Pancreas (tissue), 10 donors: Measurements from ENCODE around the gene POLA1. TPM values are rescaled to one million over a fixed set of nuclear protein-coding genes. Genes with fewer than 3 reads are reported as not detected.

ENCODE experiments used
- ATAC-seq, 4 donors: fragments of 200-7000 bp; cut with Tn5 transposase; one replicate each; pipeline versions ENCODE4 v1.8.0 to v1.9.1; 2020; ENCODE audit warnings: mild to moderate bottlenecking in 4 of 4, moderate library complexity in 4 of 4
- DNase-seq, 6 donors: peaks; one replicate each; pipeline ENCODE4 v3.0.0-alpha.2; 2020
- FAIRE-seq: peaks from 2 replicates; lab custom pipeline; 2012; peaks lifted over from hg19 to GRCh38; lab: Jason Lieb, UNC
- H3K27ac ChIP-seq, 4 donors: fragments of 200-600 bp; sonication (generic); 1 replicate in 3 of 4; 2 replicates in 1 of 4; pipeline versions ENCODE4 v1.5.0 to v1.8.0; 2020
- H3K27me3 ChIP-seq, 4 donors: fragments of 200-600 bp; one replicate each; pipeline ENCODE4 v1.8.0; 2021
- H3K36me3 ChIP-seq, 3 donors: fragments of 200-600 bp; sonication (generic) in 1 of 3; one replicate each; pipeline versions ENCODE4 v1.5.0 to v1.8.0; 2020 to 2021
- H3K4me1 ChIP-seq, 3 donors: fragments of 200-600 bp; one replicate each; pipeline ENCODE4 v1.8.0; 2021
- H3K4me3 ChIP-seq, 4 donors: fragments of 200-600 bp; sonication (generic) in 2 of 4; one replicate each; pipeline versions ENCODE4 v1.5.0 to v1.8.0; 2020 to 2021
- H3K9me3 ChIP-seq, 4 donors: fragments of 200-600 bp; one replicate each; pipeline ENCODE4 v1.8.0; 2021
- CTCF ChIP-seq, 4 donors: fragments of 200-600 bp; sonication (generic) in 3 of 4; IDR thresholded peaks; one replicate each; pipeline versions ENCODE4 v1.5.0 to v1.8.0; 2021; ENCODE audit warnings: antibody characterized with exemption in 4 of 4
- WGBS, 2 donors: extraction: QIAGEN DNeasy Blood & Tissue Kit; methylation state at CpG; one replicate each; pipeline ENCODE4 v1.1.7; 2013; 5-methylcytosine and 5-hydroxymethylcytosine counted together
- intact Hi-C, 3 donors: fragments of 100-400 bp; cut with DNase I; formaldehyde crosslinking; loops; one replicate each; pipeline versions ENCODE4 v1.11.1 to v1.14.2; 2022
- polyA plus RNA-seq, 2 donors: library from polyadenylated mRNA; stranded (reverse); fragments of 200-250 nt; gene quantifications; one replicate each; pipeline ENCODE4 v1.2.3, GENCODE V29; 2013
- total RNA-seq, 6 donors: library from RNA; stranded (reverse); fragmentation: NEBNext Ultra II Directional in 4 of 6; extraction: Animal tissue kit (Norgen Biotek cat#: 25700) in 4 of 6; gene quantifications; one replicate each; pipeline versions ENCODE4 v1.2.1 to v1.2.4, GENCODE V29; 2021 to 2023
- donor health status: healthy with polysubstance abuse.
- donor health status: DM: no; HTN: no; CAD: no; lungs with moderate emphysema.
- donor health status: DM: no; HTN: no; CAD: no.
- donor health status: control.
- donor health status: control.
- donor health status: Bipolar disorder and iron deficiency.
- donor health status: DM: yes; HTN: yes; CAD: no.
- donor health status: DM: no; HTN: no; CAD: no.
- donor health status: DM: no; HTN: no; CAD: no.
- donor health status: DM: yes; HTN: yes; CAD: no.

POLA1 gene
- total and polyA plus RNA-seq, 8 donors: 1.4 to 6.1 (median 4.4) TPM

GRCh38 chrX:24774650-24775049 lies 80.9 kb downstream of the POLA1 start:
- FAIRE-seq (peak; percentile 82), ATAC-seq (no peak)

GRCh38 chrX:24775891-24776290 lies 82.2 kb downstream of the POLA1 start:
- no peak for TF ChIP-seq CTCF (IDR thresholded peaks at IDR 0.05)
- Histone ChIP-seq H3K27ac (no peak overlapping the region), H3K9me3 (no peaks in the 10 kb centered on the region), H3K36me3 (no peaks in the 10 kb centered on the region), H3K4me1 (peaks cover 0 to 4% (median 4%) of the 10 kb centered on the region in 3 donors), H3K4me3 (no peak overlapping the region), H3K27me3 (peaks cover 0 to 5% (median 0%) of the 10 kb centered on the region in 4 donors)
- no peak for DNase-seq
- WGBS, 2 donors: 35 to 40% methylated on average over 2 of the region's 2 CpGs
- FAIRE-seq: no peak
- intact Hi-C loops: no loop called here
- ATAC-seq: peak in 3 of 4 donors; percentile 37 to 57 (median 40)

More at GRCh38 chrX:24774650-24775049, 80.9 kb downstream of the POLA1 start:
- H3K27ac ChIP-seq: no peak overlapping the region
- TF ChIP-seq CTCF (IDR thresholded peaks at IDR 0.05): no peak
- H3K36me3 ChIP-seq: no peaks in the 10 kb centered on the region
- no peak for DNase-seq
- no peaks in the 10 kb centered on the region for H3K9me3 ChIP-seq
- peaks cover 0 to 5% (median 0%) of the 10 kb centered on the region in 4 donors for H3K27me3 ChIP-seq
- peaks cover 0 to 4% (median 4%) of the 10 kb centered on the region in 3 donors for H3K4me1 ChIP-seq
- intact Hi-C loops: no loop called here
- 44 to 52% methylated on average over 2 of the region's 2 CpGs for WGBS, 2 donors
- H3K4me3 ChIP-seq: no peak overlapping the region

- peaks cover 0 to 1% (median 0%) of the 10 kb centered on the region in 4 donors for H3K27me3 ChIP-seq
- H3K9me3 ChIP-seq: no peaks in the 10 kb centered on the region
- 91 to 92% methylated on average over 1 of the region's 1 CpG for WGBS, 2 donors
- ATAC-seq (no peak), FAIRE-seq (no peak), DNase-seq (no peak)
- no peaks in the 10 kb centered on the region for H3K36me3 ChIP-seq
- TF ChIP-seq CTCF (IDR thresholded peaks at IDR 0.05): no peak
- no peak overlapping the region for H3K27ac ChIP-seq
- no peak overlapping the region for H3K4me3 ChIP-seq
- peaks cover 0 to 4% (median 4%) of the 10 kb centered on the region in 3 donors for H3K4me1 ChIP-seq
- intact Hi-C loops: no loop called here
Observed at GRCh38 chrX:24777660-24778059, 83.9 kb downstream of the POLA1 start.

- no peak for FAIRE-seq
- no peaks in the 10 kb centered on the region for H3K36me3 ChIP-seq
- TF ChIP-seq CTCF (IDR thresholded peaks at IDR 0.05): no peak
- H3K27ac ChIP-seq: no peak overlapping the region
- no peak for ATAC-seq
- H3K4me3 ChIP-seq: no peak overlapping the region
- no peaks in the 10 kb centered on the region for H3K27me3 ChIP-seq
- intact Hi-C loops: no loop called here
- no peaks in the 10 kb centered on the region for H3K9me3 ChIP-seq
- no peak for DNase-seq
- no peaks in the 10 kb centered on the region for H3K4me1 ChIP-seq
- WGBS, 2 donors: 32 to 39% methylated on average over 1 of the region's 1 CpG
Observed at GRCh38 chrX:24782011-24782410, 88.3 kb downstream of the POLA1 start.

- Histone ChIP-seq H3K36me3 (no peaks in the 10 kb centered on the region), H3K4me1 (no peaks in the 10 kb centered on the region), H3K27me3 (no peaks in the 10 kb centered on the region), H3K9me3 (no peaks in the 10 kb centered on the region), H3K27ac (no peak overlapping the region), H3K4me3 (no peak overlapping the region)
- no peak for TF ChIP-seq CTCF (IDR thresholded peaks at IDR 0.05)
- no peak for DNase-seq
- WGBS, 2 donors: 77 to 96% methylated on average over 4 of the region's 4 CpGs
- no peak for ATAC-seq
- no peak for FAIRE-seq
- intact Hi-C loops: no loop called here
Observed at GRCh38 chrX:24789047-24789446, 95.3 kb downstream of the POLA1 start.
